Ascending aorta (tissue), 2 donors: ENCODE measurements around the gene DCTN1. TPM values are rescaled to one million over a fixed set of nuclear protein-coding genes. Genes with fewer than 3 reads are reported as not detected.

Source experiments
- DNase-seq, 2 donors: peaks; one replicate each; pipeline ENCODE4 v3.0.0-alpha.2; 2019; ENCODE audit warnings: low spot score in 2 of 2
- H3K27ac ChIP-seq, 2 donors: fragments of 200-600 bp; sonication (generic); one replicate each; pipeline ENCODE4 v1.5.1; 2016 to 2017; ENCODE audit warnings: mild to moderate bottlenecking in 1 of 2
- H3K27me3 ChIP-seq: fragments of 200-600 bp; sonication (generic); one replicate; pipeline ENCODE4 v1.5.1; 2017
- H3K36me3 ChIP-seq, 2 donors: fragments of 200-600 bp; sonication (generic); one replicate each; pipeline ENCODE4 v1.5.1; 2016
- H3K4me1 ChIP-seq, 2 donors: fragments of 200-600 bp; sonication (generic); one replicate each; pipeline ENCODE4 v1.5.1; 2016 to 2017; ENCODE audit warnings: mild to moderate bottlenecking in 1 of 2
- H3K4me3 ChIP-seq, 2 donors: fragments of 200-600 bp; sonication (generic); one replicate each; pipeline ENCODE4 v1.5.1; 2016 to 2017; ENCODE audit warnings: mild to moderate bottlenecking in 1 of 2
- H3K9me3 ChIP-seq, 2 donors: fragments of 200-600 bp; sonication (generic); one replicate each; pipeline ENCODE4 v1.5.1; 2016
- intact Hi-C: fragments of 100-400 bp; cut with DNase I; formaldehyde crosslinking; loops from one replicate; pipeline ENCODE4 v1.15.1; 2023
- total RNA-seq: library from RNA; depleted of rRNA; stranded (reverse); fragments of >200 nt; gene quantifications from one replicate; pipeline ENCODE4 v1.1.0, GENCODE V29; 2016
- TF ChIP-seq, protein P1 (sequence below), 3 experiments: fragments of 200-600 bp in 2 of 3; fragments of 450-650 bp in 1 of 3; sonication (generic) in 2 of 3; IDR thresholded peaks; one replicate each; pipeline ENCODE4 v1.5.1; 2016 to 2019; ENCODE audit warnings: antibody characterized with exemption in 3 of 3, mild to moderate bottlenecking in 1 of 3, moderate library complexity in 1 of 3

DCTN1 gene
- total RNA-seq, 1 donor from 2014 or later, result 152 TPM

DNA sequence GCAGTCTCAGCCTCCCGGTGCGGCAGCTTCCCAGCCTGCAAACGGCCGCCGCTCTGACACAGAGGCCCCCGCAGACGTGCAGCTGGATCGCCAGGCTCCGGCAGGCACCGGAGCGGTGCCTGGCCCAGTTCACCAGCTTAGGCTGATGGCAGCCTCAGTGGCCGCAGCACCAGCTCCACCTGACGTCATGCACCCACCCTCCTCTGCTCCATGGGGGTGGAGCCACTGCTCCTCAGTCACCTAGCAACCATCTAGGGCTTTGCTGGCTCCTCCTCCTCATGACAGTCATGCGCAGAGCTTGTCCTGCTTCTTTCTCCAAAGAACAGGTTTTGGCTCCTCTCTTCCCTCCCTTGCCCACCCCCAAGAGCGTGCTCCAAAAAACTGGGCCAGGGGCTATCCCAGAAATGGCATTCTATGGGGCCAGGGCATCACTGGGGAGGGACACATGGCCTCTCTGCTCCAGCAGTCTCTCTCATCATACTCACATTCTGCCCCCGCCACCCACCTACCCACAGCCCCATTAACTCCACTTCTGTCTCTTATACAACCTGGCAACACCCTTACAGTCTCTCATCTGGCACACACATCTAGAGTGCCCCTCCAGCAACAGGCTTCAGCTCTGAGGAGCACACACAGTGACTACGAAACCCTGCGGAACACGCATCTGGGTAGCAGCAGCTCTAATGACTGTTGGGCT is 5.5 kb downstream of the DCTN1 start:
- Histone ChIP-seq H3K27ac (peak overlapping the region; percentile 33 to 48), H3K36me3 (peaks cover 37 to 48% of the 10 kb centered on the region in 2 donors), H3K4me1 (peaks cover 3 to 19% of the 10 kb centered on the region in 2 donors), H3K9me3 (no peaks in the 10 kb centered on the region), H3K4me3 (peak overlapping the region; percentile 34 to 49), H3K27me3 (no peaks in the 10 kb centered on the region)
- peak; percentile 54 to 85 for DNase-seq
- intact Hi-C loops, result loop anchor here (2.0 kb wide), 1 partner anchor 16 kb away; no protein-coding TSS in a partner anchor
- TF ChIP-seq, protein P1, sequence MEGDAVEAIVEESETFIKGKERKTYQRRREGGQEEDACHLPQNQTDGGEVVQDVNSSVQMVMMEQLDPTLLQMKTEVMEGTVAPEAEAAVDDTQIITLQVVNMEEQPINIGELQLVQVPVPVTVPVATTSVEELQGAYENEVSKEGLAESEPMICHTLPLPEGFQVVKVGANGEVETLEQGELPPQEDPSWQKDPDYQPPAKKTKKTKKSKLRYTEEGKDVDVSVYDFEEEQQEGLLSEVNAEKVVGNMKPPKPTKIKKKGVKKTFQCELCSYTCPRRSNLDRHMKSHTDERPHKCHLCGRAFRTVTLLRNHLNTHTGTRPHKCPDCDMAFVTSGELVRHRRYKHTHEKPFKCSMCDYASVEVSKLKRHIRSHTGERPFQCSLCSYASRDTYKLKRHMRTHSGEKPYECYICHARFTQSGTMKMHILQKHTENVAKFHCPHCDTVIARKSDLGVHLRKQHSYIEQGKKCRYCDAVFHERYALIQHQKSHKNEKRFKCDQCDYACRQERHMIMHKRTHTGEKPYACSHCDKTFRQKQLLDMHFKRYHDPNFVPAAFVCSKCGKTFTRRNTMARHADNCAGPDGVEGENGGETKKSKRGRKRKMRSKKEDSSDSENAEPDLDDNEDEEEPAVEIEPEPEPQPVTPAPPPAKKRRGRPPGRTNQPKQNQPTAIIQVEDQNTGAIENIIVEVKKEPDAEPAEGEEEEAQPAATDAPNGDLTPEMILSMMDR (IDR thresholded peaks at IDR 0.05), result no peak

DNA sequence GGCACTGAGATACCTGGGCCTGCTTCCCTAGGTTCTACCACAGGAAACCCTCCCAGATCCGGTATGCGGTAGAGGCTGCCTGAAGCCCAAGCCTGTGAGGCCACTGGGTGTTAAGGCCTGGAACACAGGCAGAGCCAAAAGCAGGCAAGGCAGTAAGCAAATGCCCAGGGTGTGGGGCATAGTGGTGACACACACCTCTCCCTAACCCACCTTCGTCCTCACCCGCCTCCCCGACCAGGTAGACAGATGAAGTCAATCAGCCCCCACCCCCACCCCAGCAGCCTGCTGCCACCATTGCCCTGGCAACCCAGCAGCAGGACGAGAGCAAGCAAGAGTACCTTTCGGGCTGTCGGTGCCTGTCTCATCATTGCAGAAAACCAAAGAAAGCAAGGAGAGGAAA is 6.1 kb downstream of the DCTN1 start:
- Histone ChIP-seq H3K27ac (peak overlapping the region; percentile 33 to 48), H3K9me3 (no peaks in the 10 kb centered on the region), H3K4me3 (peak overlapping the region; percentile 34 to 49), H3K4me1 (peaks cover 3 to 13% of the 10 kb centered on the region in 2 donors), H3K27me3 (no peaks in the 10 kb centered on the region), H3K36me3 (peaks cover 43 to 55% of the 10 kb centered on the region in 2 donors)
- no peak for DNase-seq
- intact Hi-C loops, result loop anchor here (2.0 kb wide), 1 partner anchor 17 kb away; no protein-coding TSS in a partner anchor
- TF ChIP-seq, protein P1 (IDR thresholded peaks at IDR 0.05), result no peak

DNA sequence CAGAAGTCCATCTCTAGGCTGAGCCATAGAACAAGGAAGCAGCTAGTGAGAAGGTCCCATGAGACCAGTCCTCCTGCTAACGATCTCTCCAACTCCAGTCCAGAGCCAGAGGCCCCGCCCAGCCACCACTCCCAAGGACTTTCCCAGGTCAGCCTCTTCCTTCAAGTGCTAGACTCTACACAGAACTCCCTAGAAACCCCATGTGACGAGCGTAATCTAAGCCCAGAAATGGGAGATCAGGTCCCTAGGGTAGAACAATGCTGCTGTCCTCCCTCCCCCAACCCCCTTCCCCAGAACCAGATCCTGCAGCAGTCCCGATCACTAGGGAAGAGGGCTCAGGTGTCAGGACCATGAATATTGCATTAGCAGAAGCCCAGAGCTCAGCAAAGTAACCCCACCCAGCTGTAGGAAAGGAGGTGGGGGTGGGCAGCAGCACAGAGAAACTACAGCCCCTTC is 6.9 kb downstream of the DCTN1 start:
- Histone ChIP-seq H3K27ac (no peak overlapping the region), H3K4me3 (no peak overlapping the region), H3K36me3 (peaks cover 51 to 62% of the 10 kb centered on the region in 2 donors), H3K9me3 (no peaks in the 10 kb centered on the region), H3K4me1 (peaks cover 3 to 13% of the 10 kb centered on the region in 2 donors), H3K27me3 (no peaks in the 10 kb centered on the region)
- intact Hi-C loops, result no loop called here
- DNase-seq, result peak in 1 of 2 donors; percentile 25
- TF ChIP-seq, protein P1 (IDR thresholded peaks at IDR 0.05), result no peak

DNA sequence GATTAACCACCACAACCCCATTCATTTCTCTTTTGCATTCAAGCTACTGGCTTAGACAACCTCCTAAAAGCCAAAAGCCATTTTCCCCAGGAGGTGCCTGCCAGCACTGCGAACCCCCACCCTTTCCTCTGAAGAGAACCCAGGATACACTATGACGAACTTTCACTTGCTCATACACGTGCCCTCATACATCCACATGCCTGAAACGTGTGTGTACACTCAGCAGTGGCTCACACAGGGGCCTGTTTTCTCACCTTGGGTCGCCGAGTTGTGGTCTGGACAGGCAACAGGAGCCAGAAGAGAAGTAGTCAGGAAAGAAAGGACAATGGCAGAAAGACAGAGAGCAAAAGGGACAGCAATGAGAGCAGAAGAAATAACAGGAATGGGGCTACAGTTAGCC is 7.4 kb downstream of the DCTN1 start:
- Histone ChIP-seq H3K9me3 (no peaks in the 10 kb centered on the region), H3K36me3 (peaks cover 54 to 62% of the 10 kb centered on the region in 2 donors), H3K27ac (no peak overlapping the region), H3K4me1 (peaks cover 3 to 13% of the 10 kb centered on the region in 2 donors), H3K27me3 (no peaks in the 10 kb centered on the region), H3K4me3 (no peak overlapping the region)
- no peak for DNase-seq
- TF ChIP-seq, protein P1 (IDR thresholded peaks at IDR 0.05), result no peak
- intact Hi-C loops, result no loop called here

DNA sequence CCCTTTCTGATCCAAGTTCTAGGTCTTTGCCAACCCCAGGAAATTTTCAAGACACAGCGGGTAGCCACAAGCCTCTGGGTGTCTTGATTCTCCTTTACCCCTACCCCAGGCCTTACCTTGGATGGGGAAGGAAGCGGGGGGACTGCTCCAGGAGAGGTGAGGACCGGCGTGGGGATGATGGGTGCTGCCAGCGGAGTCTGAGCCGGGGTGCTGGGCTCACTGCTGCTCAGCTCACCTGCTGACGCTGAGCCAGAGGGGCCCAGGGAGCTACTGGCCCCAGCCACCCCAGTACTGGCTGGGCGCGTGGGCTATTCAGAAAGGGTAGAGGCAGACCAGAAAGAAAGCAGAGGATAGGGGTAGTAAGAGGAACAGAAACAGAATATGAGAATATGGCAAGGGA is 8.7 kb downstream of the DCTN1 start:
- intact Hi-C loops, result no loop called here
- TF ChIP-seq, protein P1 (IDR thresholded peaks at IDR 0.05), result no peak
- H3K36me3 ChIP-seq, result peaks cover 54 to 62% of the 10 kb centered on the region in 2 donors

More for the DNA sequence above, 8.7 kb downstream of the DCTN1 start:
- no peaks in the 10 kb centered on the region for H3K9me3 ChIP-seq
- H3K27me3 ChIP-seq, result no peaks in the 10 kb centered on the region
- H3K4me1 ChIP-seq, result peaks cover 3 to 13% of the 10 kb centered on the region in 2 donors
- no peak overlapping the region for H3K27ac ChIP-seq
- H3K4me3 ChIP-seq, result no peak overlapping the region
- peak in 1 of 2 donors; percentile 50 for DNase-seq
